ENCODE data around the gene ANO1. TPM values are rescaled to one million over a fixed set of nuclear protein-coding genes. Genes with fewer than 3 reads are reported as not detected.

Gene ANO1
- total and polyA plus RNA-seq, 4 donors: 25.5 to 136 (median 69.8) TPM

DNA sequence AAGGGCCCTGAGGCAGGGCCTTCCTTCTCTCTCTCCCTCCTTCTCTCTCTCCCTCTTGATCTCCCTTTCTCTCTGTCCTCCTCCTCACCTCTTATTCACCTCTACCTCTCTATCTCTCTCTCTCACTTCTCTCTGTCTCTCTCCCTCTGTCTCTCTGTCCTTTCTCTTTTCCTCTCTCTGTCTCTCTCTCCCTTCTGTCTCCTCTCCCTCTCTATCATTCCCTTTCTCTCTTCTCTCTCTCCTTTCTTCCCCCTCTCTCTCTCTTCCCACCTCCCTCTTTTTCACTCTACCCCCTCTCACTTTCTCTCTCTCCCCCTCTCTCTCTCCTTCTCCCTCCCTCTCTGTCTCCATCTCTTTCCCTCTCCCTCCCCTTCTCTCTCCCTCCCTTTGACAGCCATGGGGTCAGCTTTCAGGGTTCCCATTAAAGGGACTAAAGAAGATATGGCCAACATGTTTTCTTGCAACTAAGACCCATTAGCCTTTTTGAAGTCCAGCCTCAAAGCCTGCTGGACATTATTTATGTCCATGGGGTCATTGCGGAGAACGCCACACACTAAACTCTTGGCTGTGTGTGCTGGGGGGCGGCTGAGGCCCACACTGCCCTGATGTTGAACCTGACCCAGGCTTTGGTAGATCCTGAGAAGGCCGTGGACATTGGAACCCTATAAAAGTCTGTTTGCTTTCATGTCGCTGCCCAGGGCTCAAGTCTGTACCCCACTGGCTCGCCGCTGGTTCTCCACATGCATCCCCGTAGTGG lies 15.0 kb downstream of the ANO1 start:
- DNase-seq (no peak), ATAC-seq (ENCODE audit: low FRiP score) (no peak)
- no peaks in the 10 kb centered on the region for H3K9me3 ChIP-seq (ENCODE audit: control insufficient read depth, low read length)
- H3K4me3 ChIP-seq (ENCODE audit: low read length in 2 of 2): no peak overlapping the region
- intact Hi-C loops (cut with DNase I): no loop called here
- no peaks in the 10 kb centered on the region for H3K27me3 ChIP-seq (ENCODE audit: control insufficient read depth in 1 of 2, insufficient read depth in 2 of 2, low read length in 1 of 2)
- 90 to 92% methylated on average over 8 of the region's 8 CpGs for WGBS, 2 donors
- no peak overlapping the region for H3K27ac ChIP-seq (ENCODE audit: low read depth in 1 of 2, low read length in 2 of 2)
- H3K36me3 ChIP-seq (ENCODE audit: control insufficient read depth in 1 of 2, insufficient read depth in 2 of 2, low read length in 1 of 2): peaks cover 0 to 2% of the 10 kb centered on the region in 2 donors
- H3K4me1 ChIP-seq (ENCODE audit: control insufficient read depth in 1 of 2, insufficient read depth in 2 of 2, low read length in 2 of 2): no peaks in the 10 kb centered on the region

DNA sequence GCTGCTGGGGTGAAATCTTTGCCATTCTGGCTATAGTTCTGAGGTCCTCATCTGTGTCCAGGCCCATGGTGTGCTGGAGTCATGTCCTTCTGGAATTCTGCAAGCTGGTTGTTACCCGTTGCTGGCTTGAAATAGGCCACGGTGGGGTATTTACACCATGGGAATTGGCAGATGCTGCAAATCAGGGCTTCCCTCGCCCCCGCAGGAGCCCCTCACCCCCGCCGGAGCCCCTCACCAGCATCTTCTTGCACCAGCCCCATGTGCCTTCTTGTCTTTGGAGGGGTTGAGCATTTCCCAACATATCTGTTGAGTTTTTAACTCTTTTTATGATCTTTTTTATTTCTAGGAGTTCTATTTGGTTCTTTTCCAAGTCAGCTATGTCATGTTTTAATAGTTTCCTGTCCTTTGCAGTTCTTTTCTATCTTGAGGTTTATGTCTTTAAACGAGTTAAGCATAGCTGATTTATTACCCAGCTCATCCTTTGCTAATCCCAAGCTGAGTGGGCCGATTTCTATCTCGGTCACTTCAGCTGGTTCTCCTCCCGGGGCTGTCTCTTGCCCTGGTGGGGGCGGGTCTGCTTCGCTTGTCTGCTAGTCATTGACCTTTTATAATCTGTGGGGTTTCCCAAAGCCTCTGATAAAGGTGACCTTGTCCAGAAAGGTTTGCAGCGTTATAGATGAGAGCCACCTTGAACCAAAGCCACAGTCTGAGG lies 17.6 kb downstream of the ANO1 start:
- 78 to 85% methylated on average over 13 of the region's 13 CpGs for whole genome bisulfite sequencing, 2 donors
- Histone ChIP-seq H3K27ac (ENCODE audit: low read depth in 1 of 2, low read length in 2 of 2) (no peak overlapping the region), H3K4me3 (ENCODE audit: low read length in 2 of 2) (no peak overlapping the region), H3K4me1 (ENCODE audit: control insufficient read depth in 1 of 2, insufficient read depth in 2 of 2, low read length in 2 of 2) (peaks cover 0 to 4% of the 10 kb centered on the region in 2 donors), H3K27me3 (ENCODE audit: control insufficient read depth in 1 of 2, insufficient read depth in 2 of 2, low read length in 1 of 2) (no peaks in the 10 kb centered on the region), H3K36me3 (ENCODE audit: control insufficient read depth in 1 of 2, insufficient read depth in 2 of 2, low read length in 1 of 2) (peaks cover 0 to 2% of the 10 kb centered on the region in 2 donors), H3K9me3 (ENCODE audit: control insufficient read depth, low read length) (no peaks in the 10 kb centered on the region)
- ATAC-seq (ENCODE audit: low FRiP score): no peak
- no peak for DNase-seq
- intact Hi-C loops (cut with DNase I): no loop called here

GRCh38 chr11:70097783-70098563 lies 19.9 kb downstream of the ANO1 start:
- ATAC-seq (ENCODE audit: low FRiP score): peak; percentile 39

GRCh38 chr11:70098936-70099335 lies 20.8 kb downstream of the ANO1 start:
- Histone ChIP-seq H3K27ac (ENCODE audit: low read depth in 1 of 2, low read length in 2 of 2) (peak overlapping the region in 1 of 2 donors; percentile 60), H3K9me3 (ENCODE audit: control insufficient read depth, low read length) (no peaks in the 10 kb centered on the region), H3K4me3 (ENCODE audit: low read length in 2 of 2) (no peak overlapping the region), H3K36me3 (ENCODE audit: control insufficient read depth in 1 of 2, insufficient read depth in 2 of 2, low read length in 1 of 2) (peaks cover 0 to 2% of the 10 kb centered on the region in 2 donors), H3K27me3 (ENCODE audit: control insufficient read depth in 1 of 2, insufficient read depth in 2 of 2, low read length in 1 of 2) (no peaks in the 10 kb centered on the region), H3K4me1 (ENCODE audit: control insufficient read depth in 1 of 2, insufficient read depth in 2 of 2, low read length in 2 of 2) (peaks cover 0 to 4% of the 10 kb centered on the region in 2 donors)
- 62 to 64% methylated on average over 12 of the region's 12 CpGs for WGBS, 2 donors
- no peak for ATAC-seq (ENCODE audit: low FRiP score)
- no peak for DNase-seq
- intact Hi-C loops (cut with DNase I): no loop called here

More at GRCh38 chr11:70097783-70098563, 19.9 kb downstream of the ANO1 start:
- WGBS, 2 donors: 29 to 32% methylated on average over 23 of the region's 23 CpGs
- Histone ChIP-seq H3K27ac (ENCODE audit: low read depth in 1 of 2, low read length in 2 of 2) (peak overlapping the region in 1 of 2 donors; percentile 60), H3K4me1 (ENCODE audit: control insufficient read depth in 1 of 2, insufficient read depth in 2 of 2, low read length in 2 of 2) (peaks cover 0 to 4% of the 10 kb centered on the region in 2 donors), H3K27me3 (ENCODE audit: control insufficient read depth in 1 of 2, insufficient read depth in 2 of 2, low read length in 1 of 2) (no peaks in the 10 kb centered on the region), H3K9me3 (ENCODE audit: control insufficient read depth, low read length) (no peaks in the 10 kb centered on the region), H3K4me3 (ENCODE audit: low read length in 2 of 2) (no peak overlapping the region), H3K36me3 (ENCODE audit: control insufficient read depth in 1 of 2, insufficient read depth in 2 of 2, low read length in 1 of 2) (peaks cover 0 to 2% of the 10 kb centered on the region in 2 donors)
- intact Hi-C loops (cut with DNase I): no loop called here
- peak in 1 of 2 donors; percentile 71 for DNase-seq

GRCh38 chr11:70099578-70100279 lies 21.6 kb downstream of the ANO1 start:
- intact Hi-C loops (cut with DNase I): loop anchor here (5.0 to 10.0 kb wide), 2 partner anchors 117 to 185 kb away; no protein-coding TSS in a partner anchor
- peak overlapping the region in 1 of 2 donors; percentile 60 for H3K27ac ChIP-seq (ENCODE audit: low read depth in 1 of 2, low read length in 2 of 2)
- peaks cover 0 to 4% of the 10 kb centered on the region in 2 donors for H3K4me1 ChIP-seq (ENCODE audit: control insufficient read depth in 1 of 2, insufficient read depth in 2 of 2, low read length in 2 of 2)

DNA sequence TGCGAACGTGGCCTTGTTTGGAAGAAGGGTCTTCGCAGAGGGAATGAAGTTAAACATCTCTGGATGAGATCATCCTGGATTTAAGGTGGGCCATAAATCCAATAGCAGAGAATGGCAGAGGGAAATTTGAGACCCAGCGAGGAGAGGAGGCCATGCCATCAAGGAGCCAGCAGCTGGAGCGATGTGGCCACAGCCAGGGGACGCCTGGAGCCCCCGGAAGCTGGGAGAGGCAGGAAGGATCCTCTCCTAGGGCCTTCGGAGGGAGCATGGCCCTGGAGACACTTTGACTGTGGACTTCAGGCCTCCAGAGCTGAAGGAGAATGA lies 22.1 kb downstream of the ANO1 start:
- intact Hi-C loops (cut with DNase I): loop anchor here (5.0 to 10.0 kb wide), 2 partner anchors 118 to 185 kb away; no protein-coding TSS in a partner anchor

More at GRCh38 chr11:70099578-70100279, 21.6 kb downstream of the ANO1 start:
- Histone ChIP-seq H3K9me3 (ENCODE audit: control insufficient read depth, low read length) (no peaks in the 10 kb centered on the region), H3K27me3 (ENCODE audit: control insufficient read depth in 1 of 2, insufficient read depth in 2 of 2, low read length in 1 of 2) (no peaks in the 10 kb centered on the region), H3K4me3 (ENCODE audit: low read length in 2 of 2) (no peak overlapping the region), H3K36me3 (ENCODE audit: control insufficient read depth in 1 of 2, insufficient read depth in 2 of 2, low read length in 1 of 2) (no peaks in the 10 kb centered on the region)
- ATAC-seq (ENCODE audit: low FRiP score): peak; percentile 30
- WGBS, 2 donors: 45 to 46% methylated on average over 16 of the region's 16 CpGs
- peak in 1 of 2 donors; percentile 79 for DNase-seq

GRCh38 chr11:70100791-70101190 lies 22.7 kb downstream of the ANO1 start:
- 80 to 81% methylated on average over 15 of the region's 15 CpGs for WGBS, 2 donors
- no peak for DNase-seq

More for the DNA sequence above, 22.1 kb downstream of the ANO1 start:
- Histone ChIP-seq H3K4me3 (ENCODE audit: low read length in 2 of 2) (no peak overlapping the region), H3K9me3 (ENCODE audit: control insufficient read depth, low read length) (no peaks in the 10 kb centered on the region), H3K27me3 (ENCODE audit: control insufficient read depth in 1 of 2, insufficient read depth in 2 of 2, low read length in 1 of 2) (no peaks in the 10 kb centered on the region), H3K36me3 (ENCODE audit: control insufficient read depth in 1 of 2, insufficient read depth in 2 of 2, low read length in 1 of 2) (no peaks in the 10 kb centered on the region), H3K27ac (ENCODE audit: low read depth in 1 of 2, low read length in 2 of 2) (peak overlapping the region in 1 of 2 donors; percentile 60), H3K4me1 (ENCODE audit: control insufficient read depth in 1 of 2, insufficient read depth in 2 of 2, low read length in 2 of 2) (peaks cover 0 to 4% of the 10 kb centered on the region in 2 donors)
- ATAC-seq (ENCODE audit: low FRiP score) (no peak), DNase-seq (no peak)
- WGBS, 2 donors: 82 to 83% methylated on average over 8 of the region's 8 CpGs

More at GRCh38 chr11:70100791-70101190, 22.7 kb downstream of the ANO1 start:
- intact Hi-C loops (cut with DNase I): loop anchor here (5.0 to 10.0 kb wide), 2 partner anchors 118 to 186 kb away; no protein-coding TSS in a partner anchor
- H3K4me3 ChIP-seq (ENCODE audit: low read length in 2 of 2): no peak overlapping the region
- no peaks in the 10 kb centered on the region for H3K9me3 ChIP-seq (ENCODE audit: control insufficient read depth, low read length)
- no peak for ATAC-seq (ENCODE audit: low FRiP score)
- H3K4me1 ChIP-seq (ENCODE audit: control insufficient read depth in 1 of 2, insufficient read depth in 2 of 2, low read length in 2 of 2): peaks cover 0 to 4% of the 10 kb centered on the region in 2 donors
- no peak overlapping the region for H3K27ac ChIP-seq (ENCODE audit: low read depth in 1 of 2, low read length in 2 of 2)
- no peaks in the 10 kb centered on the region for H3K36me3 ChIP-seq (ENCODE audit: control insufficient read depth in 1 of 2, insufficient read depth in 2 of 2, low read length in 1 of 2)
- no peaks in the 10 kb centered on the region for H3K27me3 ChIP-seq (ENCODE audit: control insufficient read depth in 1 of 2, insufficient read depth in 2 of 2, low read length in 1 of 2)

Measured in aorta (tissue), 5 donors.